Cardiac fibroblast (primary cell): Measurements from ENCODE around the gene BTBD6.

Experiments used
- DNase-seq, 2 donors: peaks; one replicate each; pipeline versions ENCODE4 v3.0.0 to v3.0.0-alpha.2; 2010; ENCODE audit warnings: low read depth in 2 of 2
- H3K4me3 ChIP-seq, 2 donors: replicated peaks in 1 of 2; 1 replicate in 1 of 2; 2 replicates in 1 of 2; pipeline ENCODE4 v1.5.1; 2011; ENCODE audit warnings: low read depth in 2 of 2, low read length in 2 of 2, mild to moderate bottlenecking in 2 of 2, moderate library complexity in 1 of 2
- CTCF ChIP-seq: IDR thresholded peaks from one replicate; pipeline ENCODE4 v1.5.1; 2011; ENCODE audit warnings: low read depth, mild to moderate bottlenecking, low read length, inconsistent platforms

The BTBD6 gene

GRCh38 chr14:105206873-105207272, 41.5 kb upstream of the BTBD6 start:
- no peak for DNase-seq
- TF ChIP-seq CTCF = no peak
- H3K4me3 ChIP-seq = no peak overlapping the region

- TF ChIP-seq CTCF = no peak
- no peak overlapping the region for H3K4me3 ChIP-seq
- no peak for DNase-seq
Measured at GRCh38 chr14:105207460-105207901, 40.9 kb upstream of the BTBD6 start.

GRCh38 chr14:105207996-105208737, 40.2 kb upstream of the BTBD6 start:
- DNase-seq = no peak
- H3K4me3 ChIP-seq = no peak overlapping the region
- TF ChIP-seq CTCF = no peak

- no peak overlapping the region for H3K4me3 ChIP-seq
- TF ChIP-seq CTCF = no peak
- DNase-seq = no peak
Measured at GRCh38 chr14:105208738-105209075, 39.6 kb upstream of the BTBD6 start.

GRCh38 chr14:105209091-105209490, 39.2 kb upstream of the BTBD6 start:
- no peak overlapping the region for H3K4me3 ChIP-seq
- DNase-seq = no peak
- no peak for TF ChIP-seq CTCF

GRCh38 chr14:105209646-105210045, 38.7 kb upstream of the BTBD6 start:
- DNase-seq = no peak
- no peak overlapping the region for H3K4me3 ChIP-seq
- TF ChIP-seq CTCF = no peak
